Tibial nerve (tissue), 4 donors: Measurements from ENCODE around the gene TTC39A. TPM values are rescaled to one million over a fixed set of nuclear protein-coding genes. Genes with fewer than 3 reads are reported as not detected.

Experiments used
- DNase-seq, 2 donors: peaks; one replicate each; pipeline ENCODE4 v3.0.0-alpha.2; 2019; ENCODE audit warnings: low spot score in 2 of 2
- H3K27ac ChIP-seq, 4 donors: fragments of 200-600 bp; sonication (generic) in 3 of 4; one replicate each; pipeline ENCODE4 v1.5.1; 2017 to 2019; ENCODE audit warnings: mild to moderate bottlenecking in 1 of 4
- H3K27me3 ChIP-seq, 2 donors: fragments of 200-600 bp; sonication (generic) in 1 of 2; one replicate each; pipeline versions ENCODE4 v1.5.1 to v1.6.0; 2017 to 2019
- H3K36me3 ChIP-seq, 3 donors: fragments of 200-600 bp; sonication (generic); one replicate each; pipeline ENCODE4 v1.5.1; 2018 to 2019
- H3K4me1 ChIP-seq, 4 donors: fragments of 200-600 bp; sonication (generic) in 3 of 4; one replicate each; pipeline ENCODE4 v1.5.1; 2017 to 2019
- H3K4me3 ChIP-seq, 4 donors: fragments of 200-600 bp; sonication (generic) in 3 of 4; one replicate each; pipeline ENCODE4 v1.5.1; 2017 to 2019; ENCODE audit warnings: mild to moderate bottlenecking in 1 of 4, moderate library complexity in 1 of 4
- H3K9me3 ChIP-seq, 4 donors: fragments of 200-600 bp; sonication (generic) in 3 of 4; one replicate each; pipeline ENCODE4 v1.5.1; 2017 to 2019
- CTCF ChIP-seq, 5 experiments: fragments of 200-600 bp in 3 of 5; fragments of 450-650 bp in 2 of 5; sonication (generic) in 3 of 5; IDR thresholded peaks; one replicate each; pipeline ENCODE4 v1.5.1; 2016 to 2019; ENCODE audit warnings: antibody characterized with exemption in 5 of 5, mild to moderate bottlenecking in 3 of 5, moderate library complexity in 2 of 5
- EP300 ChIP-seq, 2 donors: sonication (generic); formaldehyde crosslinking; IDR thresholded peaks; one replicate each; pipeline ENCODE4 v1.6.1; 2017; ENCODE audit warnings: antibody characterized with exemption in 2 of 2, mild to moderate bottlenecking in 1 of 2
- POLR2A ChIP-seq, 2 donors: fragments of 450-650 bp; IDR thresholded peaks; one replicate each; pipeline ENCODE4 v1.6.1; 2017; ENCODE audit warnings: antibody characterized with exemption in 2 of 2, mild to moderate bottlenecking in 2 of 2, moderate library complexity in 2 of 2
- WGBS, 2 donors: methylation state at CpG; one replicate each; pipeline ENCODE4 v1.1.5; 2018; 5-methylcytosine and 5-hydroxymethylcytosine counted together
- total RNA-seq, 4 donors: library from RNA; depleted of rRNA; stranded (reverse); fragments of >200 nt; gene quantifications; one replicate each; pipeline ENCODE4 v1.1.0, GENCODE V29; 2016

Gene TTC39A
- total RNA-seq, 4 donors from 2014 or later = 0.20 to 2.4 (median 0.84) TPM; not detected in 1

- 70 to 82% methylated on average over 13 of the region's 13 CpGs for WGBS, 2 donors
- Histone ChIP-seq H3K27me3 (no peaks in the 10 kb centered on the region), H3K4me1 (peaks cover 0 to 13% (median 6%) of the 10 kb centered on the region in 4 donors), H3K9me3 (no peaks in the 10 kb centered on the region), H3K36me3 (no peaks in the 10 kb centered on the region), H3K27ac (no peak overlapping the region), H3K4me3 (no peak overlapping the region)
- no peak for TF ChIP-seq POLR2A (IDR thresholded peaks at IDR 0.05)
- TF ChIP-seq CTCF (IDR thresholded peaks at IDR 0.05) = no peak
- DNase-seq = no peak
These were observed 36.4 kb downstream of the TTC39A start for GRCh38 chr1:51293898-51294515.

- 93 to 94% methylated on average over 5 of the region's 5 CpGs for WGBS, 2 donors
- no peak overlapping the region for H3K27ac ChIP-seq
These were observed 39.9 kb downstream of the TTC39A start for GRCh38 chr1:51290489-51290847.

GRCh38 chr1:51289676-51290488, 40.5 kb downstream of the TTC39A start:
- TF ChIP-seq CTCF (IDR thresholded peaks at IDR 0.05) (no peak), POLR2A (IDR thresholded peaks at IDR 0.05) (no peak), EP300 (IDR thresholded peaks at IDR 0.05) (no peak)
- Histone ChIP-seq H3K36me3 (peaks cover 0 to 3% (median 0%) of the 10 kb centered on the region in 3 donors), H3K4me3 (no peak overlapping the region), H3K27me3 (no peaks in the 10 kb centered on the region), H3K4me1 (no peaks in the 10 kb centered on the region), H3K27ac (no peak overlapping the region), H3K9me3 (no peaks in the 10 kb centered on the region)
- no peak for DNase-seq
- 81 to 85% methylated on average over 8 of the region's 8 CpGs for WGBS, 2 donors

More at GRCh38 chr1:51290489-51290847, 39.9 kb downstream of the TTC39A start:
- no peak for DNase-seq
- H3K4me3 ChIP-seq = no peak overlapping the region
- H3K36me3 ChIP-seq = peaks cover 0 to 3% (median 0%) of the 10 kb centered on the region in 3 donors
- H3K4me1 ChIP-seq = no peaks in the 10 kb centered on the region
- H3K27me3 ChIP-seq = no peaks in the 10 kb centered on the region
- TF ChIP-seq CTCF (IDR thresholded peaks at IDR 0.05) (no peak), POLR2A (IDR thresholded peaks at IDR 0.05) (no peak), EP300 (IDR thresholded peaks at IDR 0.05) (no peak)
- H3K9me3 ChIP-seq = no peaks in the 10 kb centered on the region

- no peak for TF ChIP-seq POLR2A (IDR thresholded peaks at IDR 0.05)
- no peak for TF ChIP-seq EP300 (IDR thresholded peaks at IDR 0.05)
- no peak for TF ChIP-seq CTCF (IDR thresholded peaks at IDR 0.05)
- no peaks in the 10 kb centered on the region for H3K4me1 ChIP-seq
- 86 to 87% methylated on average over 5 of the region's 5 CpGs for WGBS, 2 donors
- no peak overlapping the region for H3K4me3 ChIP-seq
- no peak for DNase-seq
- H3K27me3 ChIP-seq = no peaks in the 10 kb centered on the region
- no peak overlapping the region for H3K27ac ChIP-seq
- peaks cover 0 to 3% (median 0%) of the 10 kb centered on the region in 3 donors for H3K36me3 ChIP-seq
- H3K9me3 ChIP-seq = no peaks in the 10 kb centered on the region
These were observed 41.8 kb downstream of the TTC39A start for GRCh38 chr1:51288578-51288977.

- Histone ChIP-seq H3K4me3 (no peak overlapping the region), H3K9me3 (no peaks in the 10 kb centered on the region), H3K27me3 (no peaks in the 10 kb centered on the region), H3K4me1 (no peaks in the 10 kb centered on the region), H3K27ac (no peak overlapping the region), H3K36me3 (peaks cover 0 to 3% (median 0%) of the 10 kb centered on the region in 3 donors)
- 83 to 84% methylated on average over 7 to 8 of the region's 8 CpGs for WGBS, 2 donors
- no peak for DNase-seq
- TF ChIP-seq POLR2A (IDR thresholded peaks at IDR 0.05) = no peak
- TF ChIP-seq CTCF (IDR thresholded peaks at IDR 0.05) = no peak
- TF ChIP-seq EP300 (IDR thresholded peaks at IDR 0.05) = no peak
These were observed 42.4 kb downstream of the TTC39A start for GRCh38 chr1:51287966-51288365.
